MM.1S (cell line): Measurements from ENCODE around the gene SIT1.

Experiments
- EZH2 ChIP-seq: fragments of 300-600 bp; sonication (generic); optimal IDR thresholded peaks from 2 replicates; pipeline ENCODE3; 2017; ENCODE audit warnings: low read depth, mild to moderate bottlenecking, antibody characterized with exemption, low read length, mixed read lengths
- EZH2phosphoT487 ChIP-seq: fragments of 300-600 bp; sonication (generic); IDR thresholded peaks from 2 replicates; pipeline ENCODE4 v1.6.1; 2018; ENCODE audit warnings: antibody characterized with exemption, low read length
- TF ChIP-seq, protein P1 (sequence below): fragments of 300-600 bp; sonication (generic); IDR thresholded peaks from 2 replicates; pipeline ENCODE4 v1.5.1; 2016; ENCODE audit warnings: antibody characterized with exemption, low read length, mixed read lengths

DNA sequence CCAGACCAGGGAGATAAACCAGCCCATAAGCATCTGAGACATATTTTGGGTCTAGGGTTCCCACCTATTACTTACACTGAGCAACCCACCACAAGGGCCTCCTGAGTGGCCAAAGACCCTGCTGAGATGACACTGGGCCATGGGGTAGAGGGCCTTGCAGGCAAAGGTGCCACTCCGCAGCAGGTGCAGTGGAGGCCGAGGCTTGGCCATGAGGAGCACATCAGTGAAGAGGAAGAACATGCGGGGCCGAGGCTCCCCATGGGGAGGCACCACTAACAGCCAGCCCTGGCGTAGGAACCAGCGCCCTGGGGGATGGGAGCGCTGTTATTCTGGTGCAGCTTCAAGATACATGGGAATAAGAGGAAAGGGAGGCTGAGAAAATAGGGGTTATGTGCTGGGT is 11.7 kb upstream of the SIT1 start:
- TF ChIP-seq EZH2 = no peak
- TF ChIP-seq, protein P1, sequence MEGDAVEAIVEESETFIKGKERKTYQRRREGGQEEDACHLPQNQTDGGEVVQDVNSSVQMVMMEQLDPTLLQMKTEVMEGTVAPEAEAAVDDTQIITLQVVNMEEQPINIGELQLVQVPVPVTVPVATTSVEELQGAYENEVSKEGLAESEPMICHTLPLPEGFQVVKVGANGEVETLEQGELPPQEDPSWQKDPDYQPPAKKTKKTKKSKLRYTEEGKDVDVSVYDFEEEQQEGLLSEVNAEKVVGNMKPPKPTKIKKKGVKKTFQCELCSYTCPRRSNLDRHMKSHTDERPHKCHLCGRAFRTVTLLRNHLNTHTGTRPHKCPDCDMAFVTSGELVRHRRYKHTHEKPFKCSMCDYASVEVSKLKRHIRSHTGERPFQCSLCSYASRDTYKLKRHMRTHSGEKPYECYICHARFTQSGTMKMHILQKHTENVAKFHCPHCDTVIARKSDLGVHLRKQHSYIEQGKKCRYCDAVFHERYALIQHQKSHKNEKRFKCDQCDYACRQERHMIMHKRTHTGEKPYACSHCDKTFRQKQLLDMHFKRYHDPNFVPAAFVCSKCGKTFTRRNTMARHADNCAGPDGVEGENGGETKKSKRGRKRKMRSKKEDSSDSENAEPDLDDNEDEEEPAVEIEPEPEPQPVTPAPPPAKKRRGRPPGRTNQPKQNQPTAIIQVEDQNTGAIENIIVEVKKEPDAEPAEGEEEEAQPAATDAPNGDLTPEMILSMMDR = no peak
- no peak for TF ChIP-seq EZH2phosphoT487
